Measurements from ENCODE around the gene C6orf47. TPM values are rescaled to one million over a fixed set of nuclear protein-coding genes. Genes with fewer than 3 reads are reported as not detected.

C6orf47 gene
- total and polyA plus RNA-seq, 2 donors (not counting 3 experiments of a cell fraction or from before 2014, with no cell fraction given), result 5.8 to 12.8 TPM

GRCh38 chr6:31654574-31655348, 5.8 kb downstream of the C6orf47 start:
- H2AFZ ChIP-seq (ENCODE audit: low read depth, low read length), result no peak overlapping the region
- ChIA-PET CTCF (interaction anchor here (1.0 kb wide), 1 partner anchor 10 kb away, joined by 3 read pairs; the partner anchor contains the start of gene GPANK1), POLR2A (no interaction called here)
- no peaks in the 10 kb centered on the region for H4K20me1 ChIP-seq (replicated peaks; ENCODE audit: control insufficient read depth, extremely low read depth, insufficient read depth, low read length)
- FAIRE-seq (peak; percentile 40), DNase-seq (ENCODE audit: low read depth, low spot score) (no peak)
- intact Hi-C loops (cut with micrococcal nuclease), result no loop called here
- no peak overlapping the region for H3K27ac ChIP-seq (ENCODE audit: insufficient read depth, low read depth, low read length)
- peaks cover 3 to 4% of the 10 kb centered on the region in 2 experiments for H3K36me3 ChIP-seq (ENCODE audit: control insufficient read depth in 2 of 2, extremely low read depth in 1 of 2, insufficient read depth in 2 of 2, low read length in 2 of 2)
- H3K4me3 ChIP-seq (replicated peaks in 1 of 3; ENCODE audit: insufficient read depth in 1 of 3, low read depth in 1 of 3, low read length in 3 of 3), result no peak overlapping the region
- H3K27me3 ChIP-seq (ENCODE audit: control insufficient read depth in 2 of 2, insufficient read depth in 2 of 2, low read length in 2 of 2), result no peaks in the 10 kb centered on the region
- dilution Hi-C loops (cut with MboI; ENCODE audit: extremely low pct_ligation_motif_present, low sequenced_read_pairs), result no loop called here
- peaks cover 35% of the 10 kb centered on the region for H3K4me1 ChIP-seq (ENCODE audit: control insufficient read depth, extremely low read depth, insufficient read depth, low read length)
- H3K9me3 ChIP-seq (replicated peaks; ENCODE audit: control insufficient read depth, insufficient read depth, low read length), result no peaks in the 10 kb centered on the region
- peaks cover 37% of the 10 kb centered on the region for H3K79me2 ChIP-seq (ENCODE audit: control insufficient read depth, insufficient read depth, low read length)
- H3K9me1 ChIP-seq (replicated peaks; ENCODE audit: control insufficient read depth, extremely low read depth, insufficient read depth, low read length), result no peaks in the 10 kb centered on the region
- no peak overlapping the region for H3K4me2 ChIP-seq (ENCODE audit: insufficient read depth, low read length)
- no TSS peak for BruUV-seq (replicated peaks)
- TF ChIP-seq, protein P1, sequence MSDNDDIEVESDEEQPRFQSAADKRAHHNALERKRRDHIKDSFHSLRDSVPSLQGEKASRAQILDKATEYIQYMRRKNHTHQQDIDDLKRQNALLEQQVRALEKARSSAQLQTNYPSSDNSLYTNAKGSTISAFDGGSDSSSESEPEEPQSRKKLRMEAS (IDR thresholded peaks at IDR 0.05; ENCODE audit: insufficient read depth, insufficient read length), result no peak
- TF ChIP-seq MYC (IDR thresholded peaks at IDR 0.05; ENCODE audit: low read depth, low read length), result no peak
- no peak for TF ChIP-seq POLR2A (IDR thresholded peaks at IDR 0.05; ENCODE audit: low read depth, low read length)
- no peak for TF ChIP-seq FOS (IDR thresholded peaks at IDR 0.05; ENCODE audit: borderline replicate concordance, insufficient read depth, low read length)
- no peak for TF ChIP-seq JUN (IDR thresholded peaks at IDR 0.05; ENCODE audit: borderline replicate concordance, insufficient read depth, insufficient read length, low read depth)
- TF ChIP-seq GATA2 (IDR thresholded peaks at IDR 0.05; ENCODE audit: insufficient read depth, insufficient read length, low read depth, low read length), result no peak
- TF ChIP-seq, protein P2, sequence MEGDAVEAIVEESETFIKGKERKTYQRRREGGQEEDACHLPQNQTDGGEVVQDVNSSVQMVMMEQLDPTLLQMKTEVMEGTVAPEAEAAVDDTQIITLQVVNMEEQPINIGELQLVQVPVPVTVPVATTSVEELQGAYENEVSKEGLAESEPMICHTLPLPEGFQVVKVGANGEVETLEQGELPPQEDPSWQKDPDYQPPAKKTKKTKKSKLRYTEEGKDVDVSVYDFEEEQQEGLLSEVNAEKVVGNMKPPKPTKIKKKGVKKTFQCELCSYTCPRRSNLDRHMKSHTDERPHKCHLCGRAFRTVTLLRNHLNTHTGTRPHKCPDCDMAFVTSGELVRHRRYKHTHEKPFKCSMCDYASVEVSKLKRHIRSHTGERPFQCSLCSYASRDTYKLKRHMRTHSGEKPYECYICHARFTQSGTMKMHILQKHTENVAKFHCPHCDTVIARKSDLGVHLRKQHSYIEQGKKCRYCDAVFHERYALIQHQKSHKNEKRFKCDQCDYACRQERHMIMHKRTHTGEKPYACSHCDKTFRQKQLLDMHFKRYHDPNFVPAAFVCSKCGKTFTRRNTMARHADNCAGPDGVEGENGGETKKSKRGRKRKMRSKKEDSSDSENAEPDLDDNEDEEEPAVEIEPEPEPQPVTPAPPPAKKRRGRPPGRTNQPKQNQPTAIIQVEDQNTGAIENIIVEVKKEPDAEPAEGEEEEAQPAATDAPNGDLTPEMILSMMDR (IDR thresholded peaks at IDR 0.05; ENCODE audit: extremely low read depth in 1 of 2, insufficient read depth in 1 of 2, low read depth in 1 of 2, low read length in 2 of 2), result no peak
- TF ChIP-seq EZH2 (IDR thresholded peaks at IDR 0.05; ENCODE audit: borderline replicate concordance, low read depth, low read length, severe bottlenecking), result no peak
- no peak for TF ChIP-seq POLR2AphosphoS5 (IDR thresholded peaks at IDR 0.05; ENCODE audit: insufficient read depth, low read depth, low read length)
- no peak overlapping the region for H3K9ac ChIP-seq (replicated peaks; ENCODE audit: extremely low read depth, insufficient read depth, low read length)

Data from endothelial cell of umbilical vein (primary cell).